MM.1S (cell line): ENCODE results near the gene DACH1.

Source experiments
- DNase-seq: peaks from one replicate; pipeline ENCODE4 v3.0.0-alpha.2; 2015
- H2AFZ ChIP-seq: fragments of 300-600 bp; sonication (generic); 2 replicates; pipeline ENCODE4 v1.6.0; 2016; ENCODE audit warnings: antibody characterized with exemption, low read length
- H3F3A ChIP-seq: fragments of 300-600 bp; sonication (generic); 2 replicates; pipeline ENCODE4 v1.6.1; 2016; ENCODE audit warnings: mild to moderate bottlenecking, antibody characterized with exemption, low read length, moderate library complexity, mixed read lengths; ENCODE audit not compliant: insufficient read depth
- H3K27ac ChIP-seq: fragments of 300-600 bp; sonication (generic); 2 replicates; pipeline ENCODE4 v1.5.1; 2016; ENCODE audit warnings: mild to moderate bottlenecking, low read length
- H3K27me3 ChIP-seq: fragments of 300-600 bp; sonication (generic); replicated peaks from 2 replicates; pipeline ENCODE4 v1.6.0; 2016; ENCODE audit warnings: low read length; ENCODE audit not compliant: insufficient read depth
- H3K36me3 ChIP-seq: fragments of 300-600 bp; sonication (generic); replicated peaks from 2 replicates; pipeline ENCODE4 v1.6.1; 2016; ENCODE audit warnings: mild to moderate bottlenecking, low read length, mixed read lengths; ENCODE audit not compliant: insufficient read depth
- H3K4me1 ChIP-seq: fragments of 300-600 bp; sonication (generic); 2 replicates; pipeline ENCODE4 v1.6.1; 2016; ENCODE audit warnings: low read length, mixed read lengths
- H3K4me2 ChIP-seq: fragments of 300-600 bp; sonication (generic); 2 replicates; pipeline ENCODE4 v1.6.0; 2016; ENCODE audit warnings: low read depth, low read length
- H3K4me3 ChIP-seq: fragments of 300-600 bp; sonication (generic); 2 replicates; pipeline ENCODE4 v1.5.1; 2016; ENCODE audit warnings: low read length, mixed read lengths
- H3K79me2 ChIP-seq: fragments of 300-600 bp; sonication (generic); 2 replicates; pipeline ENCODE4 v1.6.1; 2016; ENCODE audit warnings: mixed run types, low read length, mixed read lengths
- H3K9ac ChIP-seq: fragments of 300-600 bp; sonication (generic); 2 replicates; pipeline ENCODE4 v1.6.1; 2016; ENCODE audit warnings: low read length, mixed read lengths
- H3K9me2 ChIP-seq: fragments of 300-600 bp; sonication (generic); replicated peaks from 2 replicates; pipeline ENCODE4 v1.6.1; 2016; ENCODE audit warnings: mild to moderate bottlenecking, low read length, mixed read lengths; ENCODE audit not compliant: insufficient read depth
- H3K9me3 ChIP-seq: fragments of 300-600 bp; sonication (generic); replicated peaks from 2 replicates; pipeline ENCODE4 v1.6.1; 2016; ENCODE audit warnings: mild to moderate bottlenecking, low read length, mixed read lengths; ENCODE audit not compliant: insufficient read depth
- H4K20me1 ChIP-seq: fragments of 300-600 bp; sonication (generic); 2 replicates; pipeline ENCODE4 v1.6.1; 2016; ENCODE audit warnings: mild to moderate bottlenecking, low read length, moderate library complexity, mixed read lengths; ENCODE audit not compliant: insufficient read depth
- CTCF ChIP-seq: fragments of 300-600 bp; sonication (generic); IDR thresholded peaks from 2 replicates; pipeline ENCODE4 v1.5.1; 2016; ENCODE audit warnings: antibody characterized with exemption, low read length, mixed read lengths
- EZH2 ChIP-seq: fragments of 300-600 bp; sonication (generic); optimal IDR thresholded peaks from 2 replicates; pipeline ENCODE3; 2017; ENCODE audit warnings: low read depth, mild to moderate bottlenecking, antibody characterized with exemption, low read length, mixed read lengths
- EZH2phosphoT487 ChIP-seq: fragments of 300-600 bp; sonication (generic); IDR thresholded peaks from 2 replicates; pipeline ENCODE4 v1.6.1; 2018; ENCODE audit warnings: antibody characterized with exemption, low read length

Gene DACH1

GRCh38 chr13:71858647-71859046 lies 8.4 kb downstream of the DACH1 start:
- no peak for DNase-seq
- H4K20me1 ChIP-seq: no peaks in the 10 kb centered on the region
- no peaks in the 10 kb centered on the region for H3K4me1 ChIP-seq
- H3K27ac ChIP-seq: no peak overlapping the region
- H3K36me3 ChIP-seq: no peaks in the 10 kb centered on the region
- no peak overlapping the region for H2AFZ ChIP-seq
- no peaks in the 10 kb centered on the region for H3K9me2 ChIP-seq
- H3K9me3 ChIP-seq: no peaks in the 10 kb centered on the region
- TF ChIP-seq EZH2 (no peak), EZH2phosphoT487 (no peak), CTCF (no peak)
- H3K9ac ChIP-seq: no peak overlapping the region
- no peaks in the 10 kb centered on the region for H3K79me2 ChIP-seq
- H3K4me3 ChIP-seq: no peak overlapping the region
- no peaks in the 10 kb centered on the region for H3K27me3 ChIP-seq
- H3K4me2 ChIP-seq: no peak overlapping the region
- no peaks in the 10 kb centered on the region for H3F3A ChIP-seq

GRCh38 chr13:71856548-71857043 lies 10.4 kb downstream of the DACH1 start:
- Histone ChIP-seq H3K36me3 (no peaks in the 10 kb centered on the region), H4K20me1 (no peaks in the 10 kb centered on the region), H3K9ac (no peak overlapping the region), H3K27ac (no peak overlapping the region), H3K27me3 (no peaks in the 10 kb centered on the region), H3K9me2 (no peaks in the 10 kb centered on the region), H3K79me2 (no peaks in the 10 kb centered on the region), H2AFZ (no peak overlapping the region), H3F3A (no peaks in the 10 kb centered on the region), H3K4me1 (no peaks in the 10 kb centered on the region), H3K4me2 (no peak overlapping the region), H3K4me3 (no peak overlapping the region), H3K9me3 (no peaks in the 10 kb centered on the region)
- no peak for TF ChIP-seq EZH2phosphoT487
- TF ChIP-seq EZH2: no peak
- no peak for TF ChIP-seq CTCF
- DNase-seq: no peak

GRCh38 chr13:71854401-71854800 lies 12.6 kb downstream of the DACH1 start:
- no peaks in the 10 kb centered on the region for H3K4me1 ChIP-seq
- H2AFZ ChIP-seq: no peak overlapping the region
- no peak for DNase-seq
- no peaks in the 10 kb centered on the region for H3K36me3 ChIP-seq
- H3K9ac ChIP-seq: no peak overlapping the region
- H3K4me3 ChIP-seq: no peak overlapping the region
- no peak overlapping the region for H3K27ac ChIP-seq
- no peaks in the 10 kb centered on the region for H3K9me2 ChIP-seq
- no peak overlapping the region for H3K4me2 ChIP-seq
- no peaks in the 10 kb centered on the region for H3K27me3 ChIP-seq
- no peak for TF ChIP-seq EZH2
- no peak for TF ChIP-seq CTCF
- TF ChIP-seq EZH2phosphoT487: no peak
- no peaks in the 10 kb centered on the region for H3F3A ChIP-seq
- H3K79me2 ChIP-seq: no peaks in the 10 kb centered on the region
- no peaks in the 10 kb centered on the region for H4K20me1 ChIP-seq
- no peaks in the 10 kb centered on the region for H3K9me3 ChIP-seq
